Epithelial cell of esophagus (primary cell): Measurements from ENCODE around the gene CRLF1.
A peak's percentile ranks its signal among the peaks of the same experiment; 100 is the strongest.

Source experiments
- DNase-seq: peaks from one replicate; pipeline ENCODE4 v3.0.0; 2010; ENCODE audit warnings: low read depth
- H3K4me3 ChIP-seq: 2 replicates; pipeline ENCODE4 v1.5.1; 2011; ENCODE audit warnings: mild to moderate bottlenecking, low read length, control low read depth
- TF ChIP-seq, protein P1 (sequence below): IDR thresholded peaks from 2 replicates; pipeline ENCODE4 v1.5.1; 2011; ENCODE audit warnings: low read depth, mild to moderate bottlenecking, low read length, control low read depth, inconsistent platforms; ENCODE audit not compliant: insufficient read depth; ENCODE audit errors: missing control alignments

CRLF1 gene, protein sequence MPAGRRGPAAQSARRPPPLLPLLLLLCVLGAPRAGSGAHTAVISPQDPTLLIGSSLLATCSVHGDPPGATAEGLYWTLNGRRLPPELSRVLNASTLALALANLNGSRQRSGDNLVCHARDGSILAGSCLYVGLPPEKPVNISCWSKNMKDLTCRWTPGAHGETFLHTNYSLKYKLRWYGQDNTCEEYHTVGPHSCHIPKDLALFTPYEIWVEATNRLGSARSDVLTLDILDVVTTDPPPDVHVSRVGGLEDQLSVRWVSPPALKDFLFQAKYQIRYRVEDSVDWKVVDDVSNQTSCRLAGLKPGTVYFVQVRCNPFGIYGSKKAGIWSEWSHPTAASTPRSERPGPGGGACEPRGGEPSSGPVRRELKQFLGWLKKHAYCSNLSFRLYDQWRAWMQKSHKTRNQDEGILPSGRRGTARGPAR

DNA sequence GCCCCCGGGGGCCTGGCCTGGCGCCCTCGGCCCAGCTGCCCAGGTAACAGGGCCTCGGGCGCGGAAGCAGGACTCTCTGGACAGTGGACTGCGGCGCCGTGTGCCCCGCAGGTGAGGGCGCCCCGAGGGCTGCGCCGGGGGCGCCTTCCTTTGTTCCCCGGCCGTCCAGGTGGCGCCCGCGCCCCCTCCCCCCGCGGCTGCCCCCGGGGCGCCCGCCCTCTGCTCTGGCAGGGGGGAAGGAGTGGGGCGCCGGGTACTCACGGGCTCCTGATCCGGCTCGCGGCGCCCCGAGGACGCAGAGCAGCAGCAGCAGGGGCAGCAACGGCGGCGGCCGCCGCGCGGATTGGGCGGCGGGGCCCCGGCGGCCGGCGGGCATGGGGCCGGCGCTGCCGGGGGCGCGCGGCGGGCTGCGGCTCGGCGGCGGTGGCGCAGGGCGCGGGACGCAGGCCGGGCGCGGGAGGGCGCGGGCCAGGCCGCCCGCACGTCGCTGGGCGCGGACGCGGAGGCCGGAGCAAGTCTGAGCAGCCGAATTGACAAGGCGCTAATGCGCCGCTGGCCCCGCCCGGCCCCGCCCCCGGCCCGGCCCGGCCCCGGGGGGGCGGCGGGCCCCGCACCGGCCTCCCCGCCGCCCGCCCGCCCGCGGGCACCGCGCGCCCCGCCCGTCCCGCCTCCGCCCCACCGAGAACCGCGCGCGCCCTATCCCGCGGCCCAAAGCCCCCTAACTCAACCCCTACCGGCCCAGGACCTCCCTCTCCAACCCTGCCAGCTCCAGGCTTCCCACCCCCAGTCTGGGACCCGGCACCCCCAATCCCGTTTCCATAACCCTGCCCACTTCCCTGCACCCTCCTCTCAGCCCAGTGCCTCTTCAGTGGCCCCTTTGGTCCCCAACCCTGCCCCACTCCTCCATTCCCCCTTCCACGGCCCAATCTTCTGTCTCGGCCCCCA lies at the start of gene CRLF1:
TSS of gene CRLF1 (minus strand) at position 519 of the 945 bp plus-strand sequence. CDS start at position 376, 143 bp downstream.
- peak; percentile 16 for DNase-seq
- TF ChIP-seq, protein P1, sequence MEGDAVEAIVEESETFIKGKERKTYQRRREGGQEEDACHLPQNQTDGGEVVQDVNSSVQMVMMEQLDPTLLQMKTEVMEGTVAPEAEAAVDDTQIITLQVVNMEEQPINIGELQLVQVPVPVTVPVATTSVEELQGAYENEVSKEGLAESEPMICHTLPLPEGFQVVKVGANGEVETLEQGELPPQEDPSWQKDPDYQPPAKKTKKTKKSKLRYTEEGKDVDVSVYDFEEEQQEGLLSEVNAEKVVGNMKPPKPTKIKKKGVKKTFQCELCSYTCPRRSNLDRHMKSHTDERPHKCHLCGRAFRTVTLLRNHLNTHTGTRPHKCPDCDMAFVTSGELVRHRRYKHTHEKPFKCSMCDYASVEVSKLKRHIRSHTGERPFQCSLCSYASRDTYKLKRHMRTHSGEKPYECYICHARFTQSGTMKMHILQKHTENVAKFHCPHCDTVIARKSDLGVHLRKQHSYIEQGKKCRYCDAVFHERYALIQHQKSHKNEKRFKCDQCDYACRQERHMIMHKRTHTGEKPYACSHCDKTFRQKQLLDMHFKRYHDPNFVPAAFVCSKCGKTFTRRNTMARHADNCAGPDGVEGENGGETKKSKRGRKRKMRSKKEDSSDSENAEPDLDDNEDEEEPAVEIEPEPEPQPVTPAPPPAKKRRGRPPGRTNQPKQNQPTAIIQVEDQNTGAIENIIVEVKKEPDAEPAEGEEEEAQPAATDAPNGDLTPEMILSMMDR: no peak
- peak within 1 kb of the TSS; percentile 20 for H3K4me3 ChIP-seq

GRCh38 chr19:18655173-18655844 lies 48.7 kb upstream of the CRLF1 start:
- TF ChIP-seq, protein P1: no peak
- no peak overlapping the region for H3K4me3 ChIP-seq
- DNase-seq: no peak

GRCh38 chr19:18654469-18654868 lies 47.9 kb upstream of the CRLF1 start:
- no peak for DNase-seq
- TF ChIP-seq, protein P1: no peak
- no peak overlapping the region for H3K4me3 ChIP-seq

- no peak overlapping the region for H3K4me3 ChIP-seq
- DNase-seq: no peak
- TF ChIP-seq, protein P1: no peak
These were observed 47.3 kb upstream of the CRLF1 start for GRCh38 chr19:18653853-18654252.

- peak; percentile 28 for DNase-seq
- H3K4me3 ChIP-seq: no peak overlapping the region
- TF ChIP-seq, protein P1: no peak
These were observed 45.1 kb upstream of the CRLF1 start for GRCh38 chr19:18651733-18652132.

DNA sequence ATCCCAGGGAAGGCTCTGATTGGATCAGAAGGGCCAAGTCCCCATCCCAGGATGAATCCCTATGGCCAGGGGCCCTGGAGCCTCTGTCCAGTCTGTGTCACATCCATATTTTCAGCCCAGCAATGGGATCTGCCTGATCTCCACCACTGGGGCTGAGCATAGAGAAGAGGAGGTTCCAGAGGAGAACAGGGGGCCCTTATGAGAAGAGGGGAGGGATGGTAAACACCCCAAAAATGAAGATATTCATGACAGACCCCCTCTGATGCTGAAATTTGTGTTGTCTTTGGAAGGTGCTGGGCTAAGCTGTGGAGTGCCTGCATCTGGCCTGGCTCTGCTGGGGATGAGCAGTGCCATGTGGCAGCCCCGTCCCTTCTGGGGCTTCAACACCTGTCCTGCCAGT lies 44.7 kb upstream of the CRLF1 start:
- no peak overlapping the region for H3K4me3 ChIP-seq
- DNase-seq: no peak
- TF ChIP-seq, protein P1: no peak
